GM18511 (cell line): ENCODE results near the gene CSGALNACT2.
"Not testable (repeated sequence)": the region's sequence is repeated elsewhere in the genome, so short reads cannot be mapped to it uniquely, and the experiment has no call there.

Experiments used
- ATAC-seq: cut with Tn5 transposase; IDR thresholded peaks from one replicate; pipeline ENCODE4 v1.9.1; 2021; ENCODE audit warnings: mild to moderate bottlenecking, moderate library complexity; ENCODE audit not compliant: unreplicated experiment

CSGALNACT2 gene

DNA sequence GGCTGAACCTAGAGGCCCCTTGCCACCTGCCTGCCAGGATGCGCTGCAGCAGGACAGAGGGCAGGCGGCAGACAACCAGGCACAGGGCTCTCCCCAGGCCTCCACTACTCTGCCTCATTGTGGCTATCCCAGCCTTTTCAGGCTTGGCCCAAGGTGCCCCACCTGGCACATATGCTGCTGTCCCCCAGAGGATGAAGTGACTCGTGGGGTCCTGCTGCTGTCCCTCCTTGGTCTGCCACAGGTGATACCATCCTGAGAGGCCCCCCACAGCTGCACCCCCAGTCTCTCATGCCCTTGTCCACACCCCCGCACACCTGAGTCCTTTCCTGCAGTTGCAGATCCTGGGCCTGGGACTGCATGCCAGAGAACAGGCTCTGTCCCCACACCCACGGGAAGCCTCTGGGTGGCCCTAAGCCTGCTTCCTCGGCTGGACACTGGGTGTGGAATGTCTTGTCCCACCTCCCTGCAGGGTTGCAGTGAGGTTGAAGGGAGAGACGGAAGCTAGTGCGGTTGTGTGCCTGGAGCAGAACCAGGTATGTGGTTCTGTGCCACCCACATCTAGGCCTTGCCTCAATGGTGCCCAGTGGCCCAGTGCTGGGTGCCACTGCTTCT, 73.3 kb downstream of the CSGALNACT2 start:
- ATAC-seq: no peak

DNA sequence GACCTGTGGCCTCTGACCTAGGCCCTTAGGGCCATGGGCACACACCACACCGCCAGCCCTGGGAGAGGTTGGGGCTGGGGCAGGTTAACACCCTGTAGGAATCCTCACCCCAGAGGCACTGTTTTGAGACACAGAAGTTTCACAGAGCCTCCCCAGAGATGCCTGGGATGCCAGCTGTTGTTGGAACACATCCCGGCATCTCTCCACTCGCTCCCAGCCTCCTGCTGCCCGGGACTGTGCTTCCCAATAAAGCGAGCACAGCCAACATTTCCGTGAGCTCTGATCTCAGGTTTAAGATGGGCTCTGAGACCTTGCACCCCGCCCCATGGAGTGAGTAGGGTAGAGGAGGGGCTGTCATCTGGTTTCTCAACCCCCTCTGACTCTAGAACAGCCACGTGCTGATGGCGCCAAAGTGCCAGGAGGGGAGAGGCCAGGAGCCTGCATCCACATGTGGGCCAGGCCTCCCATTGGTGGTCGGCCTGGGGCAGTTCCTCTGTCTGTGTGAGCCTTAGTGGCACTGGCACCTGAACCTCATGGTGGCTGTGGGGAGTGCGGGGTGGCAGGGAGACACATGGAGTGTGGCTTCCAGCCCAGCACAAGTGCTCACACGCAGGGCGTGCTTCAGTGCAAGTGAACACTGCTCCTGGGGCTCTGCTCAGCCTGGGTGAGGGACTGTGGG, 73.9 kb downstream of the CSGALNACT2 start:
- ATAC-seq: no peak

DNA sequence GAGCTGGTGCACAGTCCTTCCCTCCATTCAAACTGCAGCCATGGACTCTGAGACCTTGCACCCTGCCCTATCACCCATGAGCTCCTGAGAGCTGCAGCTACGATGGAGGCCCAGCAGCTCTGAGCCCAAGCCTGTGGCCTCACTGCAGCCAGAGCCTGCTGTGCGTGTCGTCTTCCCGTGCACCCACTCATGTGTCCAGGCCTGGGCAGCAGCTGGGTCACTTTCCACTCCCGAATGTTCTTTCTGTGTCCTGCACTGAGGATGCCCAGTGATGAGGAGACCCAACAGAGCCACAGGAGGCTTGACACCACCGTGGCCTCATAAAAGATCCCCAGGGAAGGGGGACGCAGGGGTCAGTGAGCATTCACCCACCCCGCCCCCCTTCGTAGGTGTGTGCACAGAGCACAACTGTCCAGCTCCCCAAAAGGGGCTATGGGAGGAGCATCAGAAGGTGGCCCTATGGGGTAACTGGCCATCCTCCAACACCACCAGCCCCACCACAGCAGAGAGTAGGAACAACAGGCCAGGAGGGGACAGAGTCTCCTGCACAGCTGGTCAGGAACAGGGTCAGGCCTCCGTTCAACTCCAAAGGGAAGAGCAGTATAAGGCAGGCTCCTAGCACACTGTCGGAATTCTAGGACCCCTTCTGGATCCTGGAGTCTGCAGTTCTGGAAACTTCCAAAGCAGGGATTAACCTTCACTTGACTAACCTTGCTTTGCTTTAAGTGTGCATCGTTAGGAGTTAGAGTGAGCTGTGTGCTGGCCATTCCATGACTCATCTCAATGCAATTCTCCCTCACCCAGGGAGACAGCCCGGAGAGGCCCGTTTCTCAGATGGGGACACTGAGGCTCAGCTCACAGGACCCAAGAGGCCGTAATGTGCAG, 76.1 kb downstream of the CSGALNACT2 start:
- no peak for ATAC-seq

GRCh38 chr10:43214956-43215561, 76.8 kb downstream of the CSGALNACT2 start:
- no peak for ATAC-seq

GRCh38 chr10:43215758-43216455, 77.7 kb downstream of the CSGALNACT2 start:
- ATAC-seq: no peak

DNA sequence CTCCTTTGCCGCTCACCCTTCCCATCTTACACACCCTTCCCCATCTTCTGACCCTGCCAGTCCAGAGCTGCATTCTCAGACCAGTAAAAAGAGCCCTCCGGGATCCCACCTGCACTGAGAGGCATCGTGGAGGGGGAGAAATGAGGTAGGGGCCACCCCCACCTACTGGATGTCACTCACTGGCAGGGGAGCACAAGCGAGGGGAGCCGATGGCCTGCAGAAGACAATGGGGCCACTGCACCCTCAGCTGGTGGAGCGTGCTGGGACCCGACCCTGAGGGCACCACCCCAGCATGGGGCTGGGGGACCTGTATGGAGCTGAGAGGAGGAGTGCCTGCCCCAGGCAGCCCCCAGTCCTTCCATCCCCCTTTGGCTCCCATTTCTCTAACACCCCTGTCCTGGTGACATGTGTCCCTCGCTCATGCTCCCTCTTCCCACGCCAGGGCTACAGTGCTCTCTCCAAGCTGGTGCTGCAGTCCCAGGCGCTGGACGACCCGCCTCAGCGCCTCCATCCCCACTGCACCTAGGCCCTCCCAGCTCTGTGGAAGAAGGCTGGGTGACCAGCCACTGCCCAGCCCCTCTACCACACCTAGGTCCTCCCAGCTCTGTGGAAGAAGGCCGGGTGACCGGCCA, 78.8 kb downstream of the CSGALNACT2 start:
- ATAC-seq: no peak

DNA sequence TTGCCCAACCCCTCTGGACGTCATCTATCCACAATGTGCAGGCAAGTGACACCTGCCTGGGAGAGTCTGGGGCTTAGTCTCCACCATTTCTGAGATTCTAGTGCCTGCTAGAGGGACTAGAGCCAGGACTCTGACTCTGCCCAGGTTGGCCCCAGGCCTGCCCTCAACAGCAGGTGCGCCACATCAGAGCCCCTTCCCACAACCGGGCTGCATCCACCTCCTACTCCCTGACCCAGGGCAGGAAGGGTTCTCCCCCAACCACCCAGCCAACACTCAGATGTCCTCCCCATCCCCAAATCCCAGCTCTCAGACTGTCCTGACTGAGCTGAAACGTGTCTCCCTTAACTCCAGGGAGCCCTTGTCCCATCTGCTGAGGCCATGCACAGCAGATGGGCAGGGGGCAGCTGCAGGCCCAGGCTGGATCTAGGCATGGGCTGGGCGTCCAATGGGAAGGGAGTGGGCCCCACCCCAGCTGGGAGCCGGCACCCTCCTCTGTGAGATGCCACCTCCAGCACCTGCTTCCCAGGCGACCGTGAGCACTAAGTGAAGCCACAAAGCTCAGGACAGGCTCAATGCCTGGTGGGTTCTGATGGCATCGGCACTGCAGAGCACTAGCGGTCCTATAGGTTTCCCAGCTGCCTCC, 79.4 kb downstream of the CSGALNACT2 start:
- ATAC-seq: no peak

DNA sequence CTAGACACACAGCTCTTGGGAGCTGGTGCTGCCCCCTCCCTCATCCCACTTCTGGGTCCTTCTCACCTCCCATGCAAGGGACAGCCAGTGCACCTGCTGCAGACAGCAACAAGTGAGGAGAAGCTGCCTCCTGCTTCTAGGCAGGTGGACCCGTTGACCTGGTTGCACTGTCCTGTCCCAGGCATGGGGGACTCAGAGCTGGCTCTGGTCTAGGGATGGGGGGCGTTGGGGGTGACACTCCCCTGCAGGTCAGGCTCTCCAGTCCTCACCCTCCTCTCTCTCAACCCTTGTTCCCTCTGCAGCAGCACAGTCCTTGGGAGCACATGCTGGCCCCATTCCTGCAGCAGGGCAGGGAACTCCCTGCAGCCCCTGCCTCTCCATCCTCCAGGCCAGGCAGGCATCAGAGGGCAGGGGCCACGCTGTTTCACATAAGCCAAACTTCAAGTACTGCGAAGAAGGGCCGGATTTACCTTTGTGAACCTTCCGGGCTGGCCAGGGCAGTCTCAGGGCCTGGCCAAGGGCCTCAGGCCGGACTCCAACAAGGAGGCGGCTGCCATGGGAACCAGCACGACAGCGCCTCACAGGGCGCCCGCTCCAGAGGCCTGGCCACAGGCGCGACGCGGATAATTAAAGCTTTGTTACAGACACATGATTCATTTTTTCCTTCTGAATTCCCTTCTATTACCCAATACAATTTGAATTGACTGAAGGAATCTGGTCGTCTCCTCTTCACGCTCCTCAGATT, 80.1 kb downstream of the CSGALNACT2 start:
- ATAC-seq: no peak

- ATAC-seq: no peak
These were observed 80.9 kb downstream of the CSGALNACT2 start for GRCh38 chr10:43218951-43219837.

DNA sequence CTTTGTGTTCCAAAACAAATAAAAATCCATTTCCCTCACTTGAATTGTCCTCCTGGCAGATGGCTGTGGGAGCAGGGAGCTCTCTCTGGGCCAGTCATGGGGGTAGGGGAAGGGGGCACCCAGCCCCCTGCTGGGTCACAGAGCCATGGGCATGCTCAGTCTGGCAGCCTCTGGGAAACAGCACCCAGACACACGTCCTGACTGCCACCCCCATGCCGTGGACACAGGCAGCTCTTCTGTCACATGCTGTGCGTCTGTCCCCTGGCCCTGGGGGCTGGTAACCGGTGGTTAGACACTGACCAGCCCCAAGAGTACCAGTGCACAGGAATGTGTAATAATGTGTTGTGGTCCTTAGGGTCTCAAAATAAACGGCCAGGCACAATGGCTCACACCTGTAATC, 81.6 kb downstream of the CSGALNACT2 start:
- ATAC-seq: no peak

DNA sequence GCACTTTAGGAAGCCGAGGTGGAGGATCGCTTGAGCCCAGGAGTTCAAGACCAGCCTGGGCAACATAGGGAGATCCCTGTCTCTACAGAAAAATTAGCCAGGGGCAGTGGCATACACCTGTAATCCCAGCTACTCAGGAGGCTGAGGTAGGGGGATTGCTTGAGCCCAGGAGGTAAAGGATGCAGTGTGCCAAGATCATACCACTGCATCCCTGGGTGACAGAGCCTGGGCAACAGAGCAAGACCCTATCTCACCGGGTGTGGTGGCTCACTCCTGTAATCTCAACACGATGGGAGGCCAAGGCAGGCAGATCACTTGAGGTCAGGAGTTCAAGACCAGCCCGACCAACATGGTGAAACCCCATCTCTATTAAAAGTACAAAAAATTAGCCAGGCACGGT, 82.0 kb downstream of the CSGALNACT2 start:
- ATAC-seq: not testable (repeated sequence)

GRCh38 chr10:43220657-43221418, 82.6 kb downstream of the CSGALNACT2 start:
- peak; percentile 60 for ATAC-seq

DNA sequence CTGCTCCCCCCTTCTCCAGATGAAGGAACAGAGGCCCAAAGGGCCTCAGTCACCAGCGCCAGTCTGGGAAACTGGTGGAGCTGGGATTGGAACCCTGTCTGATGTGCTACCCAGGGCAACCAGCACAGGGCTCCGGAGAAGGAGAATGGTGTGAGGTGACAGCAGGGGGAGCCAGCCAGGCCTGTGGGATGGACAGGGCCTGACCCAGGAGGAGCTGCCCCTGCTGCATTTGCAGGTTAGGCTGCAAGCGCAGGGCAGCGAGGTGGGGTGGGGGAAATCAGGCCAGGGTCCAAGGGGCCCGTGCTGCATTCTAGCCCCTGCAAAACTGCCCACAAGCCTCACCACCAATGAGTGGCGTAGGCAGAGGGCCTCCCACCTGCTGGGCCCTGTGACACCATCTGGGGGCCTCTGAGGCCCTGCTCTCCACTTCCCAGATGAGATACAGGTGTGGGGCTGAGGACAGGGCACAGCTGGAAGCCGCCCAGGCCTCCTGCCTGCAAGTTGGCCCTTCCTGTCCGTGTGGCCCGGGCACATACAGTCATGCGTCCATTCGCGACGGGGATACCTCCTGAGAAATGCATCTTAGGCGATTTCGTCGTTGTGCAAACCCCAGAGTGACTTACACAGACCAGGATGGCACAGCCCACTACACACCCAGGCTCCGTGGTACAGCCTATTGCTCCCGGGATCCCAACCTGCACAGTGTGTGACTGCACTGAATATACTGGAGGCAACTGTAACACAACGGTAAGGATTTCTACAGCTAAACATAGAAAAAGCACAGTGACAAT, 83.4 kb downstream of the CSGALNACT2 start:
- ATAC-seq: peak; percentile 25

DNA sequence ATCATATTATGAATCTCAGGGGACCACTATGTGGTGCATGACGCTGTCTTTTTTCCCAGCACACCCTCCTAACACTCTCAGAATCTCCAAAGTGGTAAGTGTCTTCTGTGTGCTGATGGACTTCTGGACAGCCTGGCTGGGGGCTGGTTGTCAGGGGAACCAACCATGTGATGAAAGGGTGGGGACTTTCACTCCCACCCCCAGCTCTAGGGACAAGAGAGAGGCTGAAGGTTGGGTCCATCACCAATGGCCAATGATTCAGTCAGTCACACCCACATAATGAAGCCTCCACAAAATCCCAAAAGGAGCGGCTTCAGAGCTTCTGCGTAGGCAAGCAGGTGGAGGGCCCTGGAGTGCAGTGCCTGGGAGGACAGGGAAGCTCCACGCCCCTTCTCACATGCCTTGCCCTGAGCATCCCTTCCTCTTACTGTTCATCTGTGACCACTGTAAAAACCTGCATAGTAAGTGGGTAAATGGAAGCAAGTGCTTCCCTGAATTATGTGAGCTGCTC, 84.0 kb downstream of the CSGALNACT2 start:
- no peak for ATAC-seq

- peak; percentile 33 for ATAC-seq
These were observed 84.8 kb downstream of the CSGALNACT2 start for GRCh38 chr10:43223056-43223455.

DNA sequence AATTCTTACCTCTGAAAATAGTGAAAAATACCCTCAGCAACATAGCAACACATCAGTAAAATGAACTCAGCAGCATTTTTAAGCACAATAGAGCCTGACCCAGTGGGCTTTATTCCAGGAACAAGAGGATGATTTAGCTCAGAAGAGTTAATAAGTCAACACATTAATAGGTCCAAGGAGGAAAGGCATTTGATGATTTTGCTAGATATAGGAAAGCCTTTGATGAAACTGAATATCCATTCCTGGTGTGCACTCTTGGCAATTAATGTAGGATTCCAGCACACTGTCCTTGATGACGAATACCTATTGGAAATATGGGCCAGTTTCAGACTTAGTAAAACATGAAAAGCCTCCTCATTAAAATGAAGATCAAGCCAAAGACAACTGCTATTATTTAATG, 86.1 kb downstream of the CSGALNACT2 start:
- no peak for ATAC-seq
